Non-pigmented ciliary epithelial cell (primary cell): ENCODE data around the gene MTARC2.
"Not testable (repeated sequence)": the region's sequence is repeated elsewhere in the genome, so short reads cannot be mapped to it uniquely, and the experiment has no call there.

Experiments used
- DNase-seq: peaks from one replicate; pipeline ENCODE4 v3.0.0-alpha.2; 2010; ENCODE audit warnings: low read depth

The MTARC2 gene

DNA sequence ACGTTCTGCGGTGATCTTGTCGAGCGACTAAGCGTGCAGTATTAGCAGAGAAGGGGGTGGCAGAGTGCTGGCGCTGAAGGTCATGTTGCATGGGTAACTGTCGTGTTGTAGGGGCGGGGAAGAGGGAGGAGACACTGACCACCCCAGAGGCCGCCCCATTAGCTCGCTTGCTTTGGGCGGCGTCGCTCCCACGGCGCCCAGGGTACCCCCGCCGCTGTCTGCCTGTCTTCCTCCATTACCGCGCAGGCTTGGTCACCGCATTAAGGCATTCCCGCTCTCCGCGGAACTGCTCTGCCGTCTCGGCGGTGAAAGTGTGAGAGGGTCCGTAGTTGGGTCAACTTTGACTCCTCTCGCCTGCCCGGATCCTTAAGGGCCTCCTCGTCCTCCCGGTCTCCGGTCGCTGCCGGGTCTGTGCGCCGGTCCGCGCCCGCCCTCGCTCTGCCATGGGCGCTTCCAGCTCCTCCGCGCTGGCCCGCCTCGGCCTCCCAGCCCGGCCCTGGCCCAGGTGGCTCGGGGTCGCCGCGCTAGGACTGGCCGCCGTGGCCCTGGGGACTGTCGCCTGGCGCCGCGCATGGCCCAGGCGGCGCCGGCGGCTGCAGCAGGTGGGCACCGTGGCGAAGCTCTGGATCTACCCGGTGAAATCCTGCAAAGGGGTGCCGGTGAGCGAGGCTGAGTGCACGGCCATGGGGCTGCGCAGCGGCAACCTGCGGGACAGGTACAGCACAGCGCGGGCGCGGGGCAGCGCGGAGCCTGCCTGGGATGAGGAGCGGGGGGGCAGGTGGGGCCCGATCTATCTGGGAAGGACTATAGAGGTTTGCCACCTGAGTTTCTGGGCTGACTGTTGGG, at the start of gene MTARC2:
Gene MTARC2 (plus strand): TSS at position 234 of the 846 bp plus-strand sequence. CDS start 210 bp downstream, at position 444.
- no peak for DNase-seq

DNA sequence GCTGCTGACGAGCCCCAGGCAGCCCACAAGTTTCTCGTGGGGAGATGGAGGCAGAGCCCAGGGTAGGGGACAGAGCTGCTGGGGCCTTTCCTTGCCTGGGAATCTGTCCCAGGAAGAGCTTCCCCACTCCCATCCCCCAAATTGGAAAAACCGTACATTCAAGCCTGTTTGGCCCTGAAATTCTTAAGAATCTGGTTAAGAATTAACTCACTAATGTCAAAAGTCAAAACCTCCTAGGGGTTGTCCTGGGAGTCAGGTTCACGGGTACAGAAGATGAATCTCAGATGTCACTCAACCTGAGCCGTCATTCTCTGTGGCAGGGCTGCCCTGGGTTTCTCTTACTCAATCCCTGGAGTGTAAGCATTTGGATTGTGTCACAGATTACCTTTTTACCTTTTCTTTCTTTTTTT, 49.5 kb upstream of the MTARC2 start:
- no peak for DNase-seq

DNA sequence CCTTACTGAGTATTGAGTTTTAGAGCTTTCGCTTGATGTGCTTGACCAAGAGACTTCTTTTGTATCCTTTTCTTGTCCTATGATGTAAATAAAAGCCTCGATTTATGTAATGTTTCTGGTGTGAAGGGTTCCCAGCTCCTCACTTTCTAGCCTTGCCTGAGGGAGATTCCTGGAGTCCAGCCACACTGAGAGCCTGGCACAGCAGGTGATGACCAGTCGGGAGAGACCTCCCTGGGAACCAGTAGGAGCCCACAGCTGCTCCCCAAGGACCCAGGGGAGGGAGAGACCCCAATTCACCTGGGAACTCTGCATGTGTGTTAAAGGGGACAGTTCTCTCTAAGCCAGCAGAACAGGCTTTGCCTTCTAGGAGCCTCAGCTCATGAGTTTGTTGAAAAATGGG, 49.1 kb upstream of the MTARC2 start:
- DNase-seq, result no peak

DNA sequence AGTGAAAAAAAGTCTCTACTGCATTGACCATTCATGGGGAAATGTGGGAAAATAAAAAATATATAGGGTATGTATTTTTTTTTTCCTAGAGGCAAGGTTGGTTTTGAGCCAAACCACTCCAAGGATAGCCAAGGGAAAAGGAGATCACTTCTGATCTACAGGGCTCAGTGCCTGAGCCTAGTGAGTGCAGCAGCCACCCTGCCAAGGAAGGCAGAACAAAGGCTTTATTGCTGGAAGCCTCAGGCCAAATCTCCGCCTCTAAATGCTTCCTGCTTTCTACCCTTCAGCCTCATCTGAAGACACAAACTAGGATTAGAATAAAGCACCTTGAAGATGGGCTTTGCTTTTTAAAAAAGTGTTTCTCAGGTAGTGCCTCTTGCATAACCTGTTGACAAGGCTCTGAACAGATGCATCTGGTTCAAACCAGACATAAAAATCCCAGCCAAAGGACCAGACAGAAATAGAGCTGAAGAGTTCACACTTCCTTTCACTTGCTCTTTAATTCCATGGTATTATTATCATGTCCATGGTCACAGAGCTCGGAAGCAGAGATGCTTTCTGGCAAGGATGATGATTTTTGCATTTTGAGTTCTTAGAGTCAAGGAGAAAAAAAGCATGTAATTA, 47.5 kb upstream of the MTARC2 start:
- no peak for DNase-seq

DNA sequence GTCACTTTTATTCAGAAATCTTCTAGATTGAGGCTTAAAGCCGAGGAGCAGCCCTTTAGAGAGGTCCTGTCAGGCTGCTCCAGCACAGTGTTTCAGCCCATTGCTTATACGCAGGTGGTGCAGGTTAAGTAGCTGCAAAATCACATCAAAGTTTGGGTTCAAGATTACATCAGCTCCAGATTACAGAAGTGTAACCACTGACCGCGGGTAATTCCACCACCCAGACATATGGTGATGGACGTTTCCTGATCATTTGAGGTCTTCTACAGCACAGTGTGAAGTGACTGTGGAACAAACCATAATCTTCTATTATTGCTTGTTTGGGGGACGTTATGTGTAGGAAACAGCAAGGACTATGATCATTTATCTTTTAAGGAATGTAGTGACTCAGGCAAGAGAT, 46.1 kb upstream of the MTARC2 start:
- DNase-seq, result no peak

DNA sequence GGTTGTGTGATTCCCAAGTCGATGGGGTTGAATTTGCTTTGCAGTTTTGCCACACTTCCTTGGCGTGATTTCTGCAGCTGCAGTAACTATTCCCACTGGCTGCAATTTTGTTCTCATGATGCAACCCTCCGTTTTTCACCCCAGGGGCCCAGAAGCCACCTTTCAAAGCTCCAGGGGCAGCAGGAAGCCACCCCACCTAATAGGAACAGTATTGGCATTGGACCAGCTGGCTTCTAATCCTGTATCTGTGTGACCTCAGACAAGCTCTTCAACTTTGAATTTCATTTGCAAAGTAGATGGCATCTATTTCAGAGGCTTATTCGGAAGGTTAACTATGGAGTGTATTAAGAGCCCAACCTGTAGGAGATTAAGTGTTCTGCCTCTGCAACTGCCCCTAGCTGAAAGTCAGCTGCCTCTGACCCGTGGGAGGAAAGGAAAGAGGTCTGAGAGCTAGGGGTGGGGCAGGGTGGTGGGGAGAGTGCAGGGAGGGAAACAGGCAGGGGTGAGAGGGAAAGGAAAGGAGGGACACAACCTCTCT, 45.3 kb upstream of the MTARC2 start:
- no peak for DNase-seq

GRCh38 chr1:220703305-220703704, 44.8 kb upstream of the MTARC2 start:
- no peak for DNase-seq

- DNase-seq, result no peak
Observed at GRCh38 chr1:220705782-220706181, 42.3 kb upstream of the MTARC2 start.

GRCh38 chr1:220706480-220706879, 41.6 kb upstream of the MTARC2 start:
- DNase-seq, result no peak

GRCh38 chr1:220707160-220707559, 41.0 kb upstream of the MTARC2 start:
- DNase-seq, result no peak

DNA sequence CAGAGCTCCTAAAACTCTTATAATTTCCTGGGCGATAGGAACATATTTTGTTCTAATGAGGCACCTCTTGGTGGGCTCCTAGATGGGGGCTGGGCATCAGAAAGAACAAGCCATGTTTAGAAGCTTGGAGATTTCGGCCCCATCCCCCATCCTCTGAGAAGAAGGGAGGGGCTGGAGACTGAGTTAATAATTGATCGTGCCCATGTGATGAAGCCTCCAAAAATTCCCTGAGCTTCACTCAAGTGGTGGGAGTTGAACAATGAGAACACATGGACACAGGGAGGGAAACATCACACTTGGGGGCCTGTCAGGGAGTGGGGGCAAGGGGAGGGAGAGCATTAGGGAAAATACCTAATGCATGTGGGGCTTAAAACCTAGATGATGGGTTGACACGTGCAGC, 39.9 kb upstream of the MTARC2 start:
- DNase-seq, result no peak

- no peak for DNase-seq
Observed at GRCh38 chr1:220708936-220709801, 39.0 kb upstream of the MTARC2 start.

DNA sequence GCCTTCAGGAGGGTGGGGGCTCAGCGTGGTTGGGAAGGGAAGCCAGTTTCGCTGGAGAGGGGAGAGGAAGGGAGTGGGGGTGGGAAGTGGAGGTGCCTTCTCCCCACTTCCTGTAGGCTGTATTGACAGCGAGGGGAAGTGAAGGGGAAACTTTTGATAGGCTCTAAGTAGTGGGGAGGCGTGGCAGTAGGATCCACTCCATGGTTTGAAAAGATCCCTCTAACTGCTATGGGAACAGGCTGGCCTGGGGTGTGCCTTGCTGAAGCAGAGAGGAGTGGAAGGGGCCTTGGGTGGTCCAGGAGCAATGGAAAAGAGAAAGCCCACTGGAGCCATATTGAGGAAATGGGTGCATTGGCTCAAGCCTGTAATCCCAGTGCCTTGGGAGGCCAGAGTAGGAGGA, 37.8 kb upstream of the MTARC2 start:
- DNase-seq, result no peak

GRCh38 chr1:220711056-220711809, 36.9 kb upstream of the MTARC2 start:
- no peak for DNase-seq

DNA sequence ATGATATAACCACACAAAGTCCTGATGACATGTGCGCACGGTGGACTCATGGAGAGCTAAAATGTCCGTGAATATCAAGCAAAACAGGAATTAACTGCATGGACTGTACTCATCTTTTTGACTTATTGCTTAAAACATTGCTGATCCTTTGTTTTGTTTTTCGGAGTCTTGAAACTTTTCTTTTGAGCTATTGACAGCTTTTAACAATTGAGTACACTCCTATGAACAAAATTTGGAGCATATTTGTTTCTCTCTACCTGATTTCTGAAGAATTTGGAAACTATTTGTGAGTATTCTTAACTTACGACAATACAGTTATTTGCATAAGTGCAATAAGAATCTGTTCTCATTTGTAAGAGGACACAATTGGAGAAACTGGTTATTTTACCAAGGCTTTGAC, 32.1 kb upstream of the MTARC2 start:
- DNase-seq, result not testable (repeated sequence)

DNA sequence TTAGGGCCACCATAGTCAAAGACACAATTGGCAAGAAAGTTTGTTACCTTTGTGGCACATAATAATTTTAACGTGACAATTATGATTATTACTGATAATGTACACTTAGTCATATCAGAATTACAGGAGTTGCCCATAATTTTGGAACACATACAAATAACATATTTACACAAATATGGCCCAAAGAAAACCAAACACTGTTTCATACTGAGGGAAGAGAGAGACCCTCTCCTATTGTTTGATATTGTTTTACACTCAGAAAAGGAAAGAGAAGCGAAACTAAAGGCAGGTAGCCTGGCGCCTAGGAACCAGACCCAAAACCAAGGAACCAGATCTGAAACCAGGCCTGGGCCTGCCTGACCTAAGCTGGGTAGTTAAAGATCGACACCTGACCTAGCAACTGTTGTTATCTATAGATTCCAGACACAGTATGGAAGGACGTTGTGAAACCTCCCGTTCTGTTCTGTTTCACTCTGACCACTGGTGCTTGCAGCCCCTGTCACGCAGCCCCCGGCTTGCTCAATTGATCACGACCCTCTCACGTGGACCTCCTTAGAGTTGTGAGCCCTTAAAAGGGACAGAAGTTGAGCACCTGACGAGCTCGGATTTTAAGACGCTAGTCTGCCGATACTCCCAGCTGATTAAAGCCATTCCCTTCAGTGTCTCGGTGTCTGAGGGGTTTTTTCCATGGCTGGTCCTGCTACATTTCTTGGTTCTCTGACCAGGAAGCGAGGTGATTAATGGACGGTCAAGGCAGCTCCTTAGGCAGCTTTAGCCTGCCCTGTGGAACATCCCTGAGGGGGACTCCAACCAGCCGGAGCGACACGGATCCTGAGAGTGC, 30.1 kb upstream of the MTARC2 start:
- no peak for DNase-seq

DNA sequence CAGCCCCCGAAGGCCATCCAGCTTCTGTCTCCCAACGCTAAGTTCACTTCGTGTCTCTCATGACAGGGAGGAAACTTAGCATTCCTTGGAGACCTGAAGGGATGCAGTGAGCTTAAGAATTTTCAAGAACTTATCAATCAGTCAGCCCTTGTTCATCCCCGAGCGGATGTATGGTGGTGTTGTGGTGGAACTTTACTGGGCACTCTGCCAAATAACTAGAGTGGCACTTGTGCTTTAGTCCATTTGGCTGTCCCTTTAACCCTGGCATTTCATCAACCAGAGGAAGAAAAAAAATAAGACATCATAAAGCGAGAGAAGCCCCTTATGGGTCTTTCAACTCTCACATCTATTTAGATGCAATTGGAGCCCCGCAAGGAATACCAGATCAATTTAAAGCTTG, 26.9 kb upstream of the MTARC2 start:
- not testable (repeated sequence) for DNase-seq

DNA sequence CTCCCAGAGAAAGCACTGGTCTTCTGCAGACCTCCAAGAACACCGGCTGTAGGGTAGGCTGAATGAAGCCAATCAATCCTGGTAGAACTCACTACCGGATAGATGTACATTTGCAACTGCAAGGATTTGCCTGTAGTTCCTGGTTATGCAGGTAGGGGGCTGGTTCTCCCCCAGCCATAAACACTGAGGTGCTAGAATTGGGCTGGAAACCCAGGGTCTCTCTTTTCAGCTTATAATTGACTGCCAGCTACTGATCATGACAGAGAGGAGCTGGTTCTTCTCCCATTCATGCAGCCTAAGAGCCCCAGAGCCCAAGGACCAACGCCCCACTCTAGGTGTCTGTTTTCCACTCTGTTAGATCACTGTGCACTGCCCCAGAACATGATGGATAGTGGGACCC, 21.5 kb upstream of the MTARC2 start:
- DNase-seq, result no peak

DNA sequence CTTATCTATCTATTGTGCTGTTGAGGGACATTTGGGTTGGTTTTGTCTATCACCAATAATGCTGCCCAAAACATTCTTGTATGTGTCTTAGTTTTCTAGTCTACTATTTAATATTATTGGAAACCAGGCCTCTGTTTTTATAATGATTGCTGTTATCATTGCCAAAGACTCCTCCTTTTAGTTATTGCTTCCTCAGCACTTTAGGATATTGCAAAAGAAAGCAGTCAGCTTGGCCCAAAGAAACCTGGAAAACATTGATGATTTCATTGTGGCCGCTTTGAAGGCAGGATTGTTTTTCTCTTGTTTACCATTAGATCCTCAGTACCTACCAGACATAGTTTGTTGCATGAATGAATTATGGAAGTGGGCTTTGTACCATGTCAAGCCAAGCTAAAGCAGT, 20.6 kb upstream of the MTARC2 start:
- DNase-seq, result no peak

GRCh38 chr1:220730486-220730885, 17.6 kb upstream of the MTARC2 start:
- DNase-seq, result no peak

DNA sequence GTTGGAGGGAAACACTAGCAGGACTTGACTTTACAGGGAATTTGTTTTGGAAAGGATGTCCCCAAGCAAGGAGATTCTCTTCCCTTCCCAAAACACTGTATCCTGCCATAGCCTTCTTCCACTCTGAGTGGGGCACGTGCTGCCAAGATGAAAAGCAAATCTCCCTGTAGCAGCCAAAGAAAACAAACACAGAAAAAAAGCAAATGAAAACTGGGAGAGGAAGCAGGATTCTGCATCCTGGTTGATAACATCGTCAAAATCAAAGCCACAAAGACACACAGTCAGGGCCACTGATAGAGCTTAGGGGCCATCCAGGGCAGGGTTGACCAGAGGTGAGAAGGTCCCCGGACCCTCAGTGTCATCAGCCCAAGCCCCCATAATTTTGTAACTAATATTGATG, 16.0 kb upstream of the MTARC2 start:
- DNase-seq, result no peak
